HG03432 (cell line): ENCODE measurements around the gene MTHFD2.

ENCODE experiments used
- ATAC-seq: cut with Tn5 transposase; IDR thresholded peaks from one replicate; pipeline ENCODE4 v1.9.1; 2021; ENCODE audit warnings: mild to moderate bottlenecking, moderate library complexity; ENCODE audit not compliant: unreplicated experiment

The MTHFD2 gene

GRCh38 chr2:74260495-74260894 is 62.1 kb downstream of the MTHFD2 start:
- ATAC-seq: no peak

- no peak for ATAC-seq
Measured at GRCh38 chr2:74261204-74261864, 62.9 kb downstream of the MTHFD2 start.

- no peak for ATAC-seq
Measured at GRCh38 chr2:74262681-74263080, 64.3 kb downstream of the MTHFD2 start.

GRCh38 chr2:74264281-74264680 is 65.9 kb downstream of the MTHFD2 start:
- no peak for ATAC-seq

GRCh38 chr2:74267068-74267467 is 68.7 kb downstream of the MTHFD2 start:
- peak; percentile 43 for ATAC-seq
